Stimulated activated CD8-positive, alpha-beta memory T cell treated with anti-CD3 and anti-CD28 coated beads, Interleukin-4, amount 100 ng/mL, for 24 hours (primary cell): ENCODE measurements around the gene RAB38.

ENCODE experiments used
- DNase-seq: peaks from one replicate; pipeline ENCODE4 v3.0.0-alpha.2; 2020; ENCODE audit warnings: low read depth

RAB38 gene

DNA sequence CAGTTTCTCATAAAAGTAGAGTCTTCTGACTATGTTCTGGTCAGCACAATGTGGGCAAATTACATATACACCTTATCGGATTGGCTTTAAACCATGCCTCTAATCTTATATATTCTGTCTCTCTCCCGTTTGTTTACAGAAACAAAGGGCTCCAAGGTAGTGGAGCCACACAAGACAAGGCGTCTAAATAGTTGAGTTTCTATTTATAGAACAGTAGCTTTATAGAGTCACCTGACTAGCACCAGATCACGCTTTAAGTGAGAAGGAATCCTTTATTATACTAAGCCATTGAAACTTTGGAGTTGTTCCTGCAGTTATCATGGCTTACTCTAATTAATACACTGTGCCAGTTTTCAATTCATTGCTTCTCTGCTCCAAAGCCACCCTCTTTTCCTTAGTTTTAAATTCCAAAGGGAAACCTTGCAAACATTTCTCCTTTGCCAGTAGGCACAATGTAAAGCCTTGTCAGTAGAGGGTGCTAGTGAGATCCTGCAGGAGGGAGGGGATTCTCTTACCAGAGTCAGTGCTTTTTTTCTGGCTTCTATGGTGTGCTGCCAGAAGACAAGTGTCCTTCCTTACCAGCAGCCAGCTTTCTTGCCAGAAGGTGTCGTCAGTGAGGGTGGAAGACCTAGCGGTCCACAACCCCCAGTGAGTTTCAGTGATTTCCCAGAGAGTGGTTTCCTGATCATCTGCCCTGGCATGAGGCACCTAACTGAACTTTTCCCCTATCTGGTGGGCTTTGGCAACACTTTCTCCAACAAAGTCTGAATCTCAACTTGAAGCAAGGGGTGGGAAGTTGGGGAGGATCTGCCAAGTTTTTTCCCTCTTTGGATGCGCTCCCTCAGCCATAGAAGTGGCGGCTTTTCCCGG is 71.7 kb downstream of the RAB38 start:
- DNase-seq: no peak

DNA sequence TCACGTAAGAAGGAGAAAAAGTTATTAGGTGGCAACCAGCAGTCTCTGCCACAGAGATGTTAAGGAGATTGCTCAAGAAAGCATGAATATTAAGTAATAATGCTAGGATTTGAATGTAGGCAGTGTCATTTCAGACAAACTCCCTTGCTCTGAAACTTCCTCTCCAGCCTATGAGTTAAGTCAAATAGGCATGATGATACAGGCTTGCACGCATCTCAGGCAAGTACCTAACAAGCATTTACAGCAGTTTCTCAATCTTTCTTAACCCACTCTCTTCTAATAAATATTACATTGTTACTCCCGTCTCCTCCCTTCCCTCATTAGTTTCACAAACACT is 72.7 kb downstream of the RAB38 start:
- DNase-seq: no peak

- no peak for DNase-seq
Measured at GRCh38 chr11:88101881-88102597, 73.2 kb downstream of the RAB38 start.

- no peak for DNase-seq
Measured at GRCh38 chr11:88100151-88100550, 75.1 kb downstream of the RAB38 start.

DNA sequence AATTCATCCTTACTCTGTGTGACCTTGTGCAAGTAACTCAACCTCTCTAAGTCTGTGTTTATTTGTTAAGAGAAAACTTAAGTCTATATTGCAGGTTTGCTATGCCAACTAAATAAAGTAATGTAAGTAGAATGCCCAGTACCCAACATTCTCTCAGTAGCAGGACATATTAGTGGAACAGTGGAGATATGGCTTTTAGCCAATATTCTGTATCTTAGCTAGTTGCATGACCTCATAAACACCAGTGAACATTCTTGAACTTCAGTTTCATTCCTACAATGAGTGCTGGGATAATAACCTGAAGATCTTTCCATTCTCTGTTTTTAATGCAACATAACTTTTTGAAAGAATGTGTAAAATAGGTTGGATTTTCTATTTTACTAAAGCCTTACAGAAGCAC is 77.0 kb downstream of the RAB38 start:
- DNase-seq: no peak

DNA sequence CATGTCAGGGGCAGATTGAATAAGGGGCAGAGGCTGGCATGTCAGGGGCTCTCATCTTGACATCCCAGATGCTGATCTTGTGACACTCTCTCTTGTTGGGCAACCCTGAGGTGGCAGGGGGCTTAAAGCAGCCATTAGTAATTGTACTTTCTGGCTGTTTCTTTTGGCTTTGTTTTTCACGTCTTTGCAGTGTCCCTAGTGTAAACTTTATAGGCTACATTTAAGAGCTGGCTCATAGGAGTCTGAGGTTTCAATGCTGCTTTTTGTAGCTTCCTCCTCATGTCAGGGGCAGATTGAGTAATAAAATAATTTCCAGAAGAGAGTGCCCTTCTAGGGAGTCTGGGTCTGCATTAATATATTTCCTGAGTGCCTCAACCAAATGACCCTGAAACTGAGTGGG is 86.1 kb downstream of the RAB38 start:
- no peak for DNase-seq

GRCh38 chr11:88087337-88087736 is 87.9 kb downstream of the RAB38 start:
- no peak for DNase-seq

GRCh38 chr11:88086297-88086696 is 88.9 kb downstream of the RAB38 start:
- DNase-seq: no peak

DNA sequence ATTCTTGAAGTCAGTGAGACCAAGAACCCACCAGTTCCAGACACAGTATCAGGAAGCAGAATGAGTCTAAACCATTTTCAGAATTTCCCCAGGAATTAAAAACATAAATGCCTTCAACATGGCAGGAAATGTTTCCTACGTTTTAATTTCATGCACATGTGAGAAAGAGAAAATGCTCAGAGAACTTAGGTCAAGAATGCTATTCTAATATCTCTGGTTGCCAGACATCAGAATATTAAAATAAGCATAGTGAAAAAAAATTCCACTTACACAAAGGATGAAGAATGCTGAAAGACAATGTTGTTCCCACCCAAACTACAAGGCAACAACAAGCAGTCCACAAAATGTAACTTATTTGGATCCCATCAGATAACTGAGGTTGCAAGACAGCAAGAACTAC is 104.8 kb downstream of the RAB38 start:
- no peak for DNase-seq

- DNase-seq: no peak
Measured at GRCh38 chr11:88068848-88069554, 106.2 kb downstream of the RAB38 start.

- DNase-seq: no peak
Measured at GRCh38 chr11:88066090-88066489, 109.2 kb downstream of the RAB38 start.

DNA sequence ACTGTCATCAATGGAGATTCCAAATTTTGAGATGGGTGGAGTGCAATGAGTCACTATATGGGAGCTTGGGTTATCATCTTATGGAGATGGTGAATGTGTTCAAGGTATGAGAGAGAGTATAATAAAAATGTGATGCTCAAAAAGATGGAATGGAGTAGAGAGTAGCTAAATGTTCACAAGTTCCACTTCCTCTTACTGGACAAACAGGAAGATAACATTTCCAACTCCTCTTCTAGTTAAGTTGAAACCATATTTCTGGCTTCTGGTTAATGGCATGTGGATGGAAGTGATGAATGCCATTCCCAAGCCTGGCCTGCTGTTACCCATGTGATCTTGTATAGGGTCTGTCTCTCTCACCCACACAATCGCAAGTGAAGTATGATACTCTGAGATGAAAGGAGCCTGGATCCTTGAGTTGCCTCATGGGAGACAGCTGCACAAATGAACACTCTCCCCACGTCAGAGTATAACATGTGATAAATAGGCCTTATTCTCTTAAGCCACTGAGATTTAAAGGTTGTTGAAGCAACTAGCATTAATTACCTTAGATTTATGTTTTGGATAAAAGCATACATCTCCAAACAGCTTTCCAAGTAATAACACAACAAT is 111.0 kb downstream of the RAB38 start:
- no peak for DNase-seq
